BE2C (cell line): ENCODE data around the gene WDPCP.

Source experiments
- DNase-seq: peaks from one replicate; pipeline ENCODE4 v3.0.0-alpha.2; 2020
- H3K27me3 ChIP-seq: fragments of 250-450 bp; sonication (Bioruptor Pico); 2 replicates; pipeline ENCODE4 v1.5.1; 2020; ENCODE audit warnings: mild to moderate bottlenecking
- H3K36me3 ChIP-seq: fragments of 250-450 bp; sonication (Bioruptor Pico); 2 replicates; pipeline ENCODE4 v1.5.1; 2020; ENCODE audit warnings: mild to moderate bottlenecking
- H3K4me1 ChIP-seq: fragments of 250-450 bp; sonication (Bioruptor Pico); 2 replicates; pipeline ENCODE4 v1.5.1; 2020
- H3K4me3 ChIP-seq: 2 replicates; pipeline ENCODE4 v1.5.1; 2011; ENCODE audit warnings: low read depth, low read length
- H3K9me3 ChIP-seq: fragments of 250-450 bp; sonication (Bioruptor Pico); 2 replicates; pipeline ENCODE4 v1.5.1; 2020
- CTCF ChIP-seq: IDR thresholded peaks from 2 replicates; pipeline ENCODE4 v1.5.1; 2012; ENCODE audit warnings: mild to moderate bottlenecking, low read depth, low read length

WDPCP gene

GRCh38 chr2:63622751-63623150 is 34.5 kb upstream of the WDPCP start:
- Histone ChIP-seq H3K36me3 (no peaks in the 10 kb centered on the region), H3K27me3 (no peaks in the 10 kb centered on the region), H3K4me3 (no peak overlapping the region), H3K4me1 (no peaks in the 10 kb centered on the region), H3K9me3 (no peaks in the 10 kb centered on the region)
- no peak for DNase-seq
- no peak for TF ChIP-seq CTCF

- Histone ChIP-seq H3K4me1 (no peaks in the 10 kb centered on the region), H3K9me3 (no peaks in the 10 kb centered on the region), H3K36me3 (no peaks in the 10 kb centered on the region), H3K27me3 (no peaks in the 10 kb centered on the region), H3K4me3 (no peak overlapping the region)
- TF ChIP-seq CTCF = no peak
- no peak for DNase-seq
Observed at GRCh38 chr2:63619328-63619727, 31.1 kb upstream of the WDPCP start.

GRCh38 chr2:63617366-63617765 is 29.1 kb upstream of the WDPCP start:
- Histone ChIP-seq H3K4me3 (no peak overlapping the region), H3K36me3 (no peaks in the 10 kb centered on the region), H3K9me3 (no peaks in the 10 kb centered on the region), H3K27me3 (no peaks in the 10 kb centered on the region), H3K4me1 (no peaks in the 10 kb centered on the region)
- no peak for TF ChIP-seq CTCF
- no peak for DNase-seq

GRCh38 chr2:63614983-63615945 is 27.0 kb upstream of the WDPCP start:
- H3K27me3 ChIP-seq = no peaks in the 10 kb centered on the region
- DNase-seq = no peak
- no peak for TF ChIP-seq CTCF
- H3K4me1 ChIP-seq = no peaks in the 10 kb centered on the region
- no peaks in the 10 kb centered on the region for H3K36me3 ChIP-seq
- no peak overlapping the region for H3K4me3 ChIP-seq
- no peaks in the 10 kb centered on the region for H3K9me3 ChIP-seq

GRCh38 chr2:63614448-63614968 is 26.2 kb upstream of the WDPCP start:
- Histone ChIP-seq H3K36me3 (no peaks in the 10 kb centered on the region), H3K4me3 (no peak overlapping the region), H3K27me3 (no peaks in the 10 kb centered on the region), H3K9me3 (no peaks in the 10 kb centered on the region), H3K4me1 (no peaks in the 10 kb centered on the region)
- DNase-seq = no peak
- TF ChIP-seq CTCF = no peak

GRCh38 chr2:63613391-63613901 is 25.2 kb upstream of the WDPCP start:
- Histone ChIP-seq H3K9me3 (no peaks in the 10 kb centered on the region), H3K4me3 (no peak overlapping the region), H3K36me3 (no peaks in the 10 kb centered on the region), H3K4me1 (no peaks in the 10 kb centered on the region), H3K27me3 (no peaks in the 10 kb centered on the region)
- no peak for DNase-seq
- no peak for TF ChIP-seq CTCF
